GM23248 (cell line): ENCODE data around the gene CEACAM3. TPM values are rescaled to one million over a fixed set of nuclear protein-coding genes. Genes with fewer than 3 reads are reported as not detected.
"Not testable (repeated sequence)": the region's sequence is repeated elsewhere in the genome, so short reads cannot be mapped to it uniquely, and the experiment has no call there.

ENCODE experiments used
- DNase-seq: peaks from one replicate; pipeline ENCODE4 v3.0.0-alpha.2; 2015
- H2AFZ ChIP-seq: fragments of 200-600 bp; sonication (generic); 2 replicates; pipeline ENCODE4 v1.6.1; 2016; ENCODE audit warnings: antibody characterized with exemption
- H3F3A ChIP-seq: fragments of 200-600 bp; sonication (generic); 2 replicates; pipeline ENCODE4 v1.6.1; 2016; ENCODE audit warnings: mild to moderate bottlenecking, antibody characterized with exemption, mixed run types; ENCODE audit not compliant: insufficient read depth
- H3K27ac ChIP-seq: fragments of 200-600 bp; sonication (generic); 2 replicates; pipeline ENCODE4 v1.5.1; 2016; ENCODE audit warnings: mild to moderate bottlenecking
- H3K27me3 ChIP-seq: fragments of 200-600 bp; sonication (generic); replicated peaks from 2 replicates; pipeline ENCODE4 v1.6.1; 2016; ENCODE audit warnings: mild to moderate bottlenecking; ENCODE audit not compliant: insufficient read depth
- H3K36me3 ChIP-seq: fragments of 200-600 bp; sonication (generic); 2 replicates; pipeline ENCODE4 v1.6.1; 2016; ENCODE audit warnings: low read depth, mild to moderate bottlenecking
- H3K4me1 ChIP-seq: fragments of 200-600 bp; sonication (generic); 2 replicates; pipeline ENCODE4 v1.6.1; 2016; ENCODE audit warnings: mild to moderate bottlenecking; ENCODE audit not compliant: insufficient read depth
- H3K4me2 ChIP-seq: fragments of 200-600 bp; sonication (generic); one replicate; pipeline ENCODE4 v1.6.1; 2016; ENCODE audit warnings: mild to moderate bottlenecking; ENCODE audit not compliant: unreplicated experiment
- H3K4me3 ChIP-seq: fragments of 200-600 bp; sonication (generic); 2 replicates; pipeline ENCODE4 v1.5.1; 2016; ENCODE audit warnings: mild to moderate bottlenecking
- H3K79me2 ChIP-seq: fragments of 200-600 bp; sonication (generic); 2 replicates; pipeline ENCODE4 v1.6.1; 2016; ENCODE audit warnings: mild to moderate bottlenecking; ENCODE audit not compliant: insufficient read depth
- H3K9ac ChIP-seq: fragments of 200-600 bp; sonication (generic); 2 replicates; pipeline ENCODE4 v1.6.1; 2016; ENCODE audit warnings: mild to moderate bottlenecking
- H3K9me2 ChIP-seq: fragments of 200-600 bp; sonication (generic); 2 replicates; pipeline ENCODE4 v1.6.1; 2016; ENCODE audit warnings: mixed run types, mild to moderate bottlenecking, moderate library complexity; ENCODE audit not compliant: insufficient read depth
- H3K9me3 ChIP-seq: fragments of 200-600 bp; sonication (generic); one replicate; pipeline ENCODE4 v1.6.1; 2017; ENCODE audit warnings: low read depth
- H4K20me1 ChIP-seq: fragments of 200-600 bp; sonication (generic); 2 replicates; pipeline ENCODE4 v1.6.0; 2016; ENCODE audit not compliant: insufficient read depth
- EZH2 ChIP-seq: fragments of 200-600 bp; sonication (generic); IDR thresholded peaks from 2 replicates; pipeline ENCODE4 v1.6.1; 2018; ENCODE audit warnings: antibody characterized with exemption, mild to moderate bottlenecking; ENCODE audit not compliant: insufficient read depth, poor library complexity, severe bottlenecking
- EZH2phosphoT487 ChIP-seq: fragments of 200-600 bp; sonication (generic); IDR thresholded peaks from 2 replicates; pipeline ENCODE4 v1.6.1; 2018; ENCODE audit warnings: antibody characterized with exemption, moderate library complexity, mild to moderate bottlenecking, low read depth; ENCODE audit not compliant: insufficient read depth
- WGBS, 2 experiments: methylation state at CpG; one replicate each; pipeline ENCODE4 v1.1.6; 2015 to 2017; ENCODE audit warnings: low lambda C conversion rate in 2 of 2, low coverage in 1 of 2; ENCODE audit errors: missing lambda C conversion rate in 2 of 2; 5-methylcytosine and 5-hydroxymethylcytosine counted together
- in situ Hi-C: fragments of 300-500 bp; cut with MboI; formaldehyde crosslinking; loops from 2 replicates; pipeline ENCODE4 v1.15.0; 2020
- polyA plus RNA-seq: library from polyadenylated mRNA; unstranded; fragments of >200 nt; fragmentation: Nextera tagmentation; extraction: Ambion mirVana; gene quantifications from 2 replicates; pipeline ENCODE4 v1.2.1, GENCODE V29; 2016
- total RNA-seq: library from RNA; depleted of rRNA; stranded (reverse); fragments of >200 nt; shearing (Covaris generic); gene quantifications from 2 replicates; pipeline ENCODE4 v1.2.3, GENCODE V29; 2014; rRNA removed

The CEACAM3 gene
- not detected in 2 replicates for total RNA-seq
- polyA plus RNA-seq = not detected in 2 replicates

- peaks cover 13% of the 10 kb centered on the region for H3K27me3 ChIP-seq
- no peaks in the 10 kb centered on the region for H4K20me1 ChIP-seq
- DNase-seq = no peak
- no peaks in the 10 kb centered on the region for H3K79me2 ChIP-seq
- no peak within 1 kb of the TSS for H3K27ac ChIP-seq
- no peak within 1 kb of the TSS for H2AFZ ChIP-seq
- TF ChIP-seq EZH2 = no peak
- no peak for TF ChIP-seq EZH2phosphoT487
- no peaks in the 10 kb centered on the region for H3K4me1 ChIP-seq
- H3K36me3 ChIP-seq = no peaks in the 10 kb centered on the region
- H3F3A ChIP-seq = no peaks in the 10 kb centered on the region
- no peak within 1 kb of the TSS for H3K9ac ChIP-seq
- H3K9me2 ChIP-seq = no peaks in the 10 kb centered on the region
- in situ Hi-C loops = no loop called here
- H3K4me3 ChIP-seq = no peak within 1 kb of the TSS
- H3K4me2 ChIP-seq = no peak within 1 kb of the TSS
- H3K9me3 ChIP-seq = no peaks in the 10 kb centered on the region
Observed at GRCh38 chr19:41796362-41796761, at the start of gene CEACAM3. TSS of gene CEACAM3 (plus strand) at chr19:41796587. CDS start at chr19:41796678, 91 bp downstream.

GRCh38 chr19:41746593-41747227, 49.7 kb upstream of the CEACAM3 start:
- peak; percentile 74 for DNase-seq

GRCh38 chr19:41748012-41748411, 48.4 kb upstream of the CEACAM3 start:
- Histone ChIP-seq H3K4me1 (no peaks in the 10 kb centered on the region), H4K20me1 (no peaks in the 10 kb centered on the region), H2AFZ (no peak overlapping the region), H3K9me3 (no peaks in the 10 kb centered on the region), H3K9ac (no peak overlapping the region), H3K4me3 (no peak overlapping the region), H3K27me3 (peaks cover 55% of the 10 kb centered on the region), H3K27ac (no peak overlapping the region), H3K9me2 (no peaks in the 10 kb centered on the region), H3K4me2 (no peak overlapping the region), H3F3A (no peaks in the 10 kb centered on the region), H3K36me3 (no peaks in the 10 kb centered on the region), H3K79me2 (no peaks in the 10 kb centered on the region)
- DNase-seq = no peak
- TF ChIP-seq EZH2 (no peak), EZH2phosphoT487 (no peak)
- in situ Hi-C loops = no loop called here
- WGBS, 2 experiments = 21 to 22% methylated on average over 3 of the region's 3 CpGs

More at GRCh38 chr19:41746593-41747227, 49.7 kb upstream of the CEACAM3 start:
- in situ Hi-C loops = no loop called here
- peaks cover 60% of the 10 kb centered on the region for H3K27me3 ChIP-seq
- WGBS, 2 experiments = 21 to 22% methylated on average over 11 of the region's 11 CpGs
- no peak overlapping the region for H3K27ac ChIP-seq
- no peaks in the 10 kb centered on the region for H3K79me2 ChIP-seq
- H3K9ac ChIP-seq = no peak overlapping the region
- H2AFZ ChIP-seq = no peak overlapping the region
- H3K9me2 ChIP-seq = no peaks in the 10 kb centered on the region
- H3K36me3 ChIP-seq = no peaks in the 10 kb centered on the region
- no peak overlapping the region for H3K4me2 ChIP-seq
- no peaks in the 10 kb centered on the region for H3K4me1 ChIP-seq
- H3K9me3 ChIP-seq = no peaks in the 10 kb centered on the region
- TF ChIP-seq EZH2 (no peak), EZH2phosphoT487 (no peak)
- H3K4me3 ChIP-seq = no peak overlapping the region
- H3F3A ChIP-seq = no peaks in the 10 kb centered on the region
- H4K20me1 ChIP-seq = no peaks in the 10 kb centered on the region

GRCh38 chr19:41750248-41751134, 45.9 kb upstream of the CEACAM3 start:
- DNase-seq, in situ Hi-C loops, H3K36me3 ChIP-seq, H3F3A ChIP-seq, H3K9ac ChIP-seq, H3K4me3 ChIP-seq, H4K20me1 ChIP-seq, H3K4me2 ChIP-seq, H3K4me1 ChIP-seq, H3K9me2 ChIP-seq, H2AFZ ChIP-seq, H3K27ac ChIP-seq, H3K79me2 ChIP-seq, H3K9me3 ChIP-seq: not testable (repeated sequence)
- 13 to 18% methylated on average over 8 to 10 of the region's 10 CpGs for WGBS, 2 experiments
- peaks cover 38% of the 10 kb centered on the region for H3K27me3 ChIP-seq
